OCI-LY7 (cell line): ENCODE measurements around the gene RPS16. TPM values are rescaled to one million over a fixed set of nuclear protein-coding genes. Genes with fewer than 3 reads are reported as not detected.

Source experiments
- BruUV-seq: library from RNA; stranded (reverse); fragments of 400-500 nt; replicated peaks from 2 replicates; lab custom pipeline; 2021; lab: Mats Ljungman, UMichigan
- CTCF ChIA-PET: fragments of 300-600 bp; sonication (Branson Sonifier 250); formaldehyde crosslinking; loops from one replicate; lab custom pipeline; 2022; ENCODE audit warnings: antibody characterized with exemption; ENCODE audit not compliant: unreplicated experiment; lab: Charles Lee
- POLR2A ChIA-PET: fragments of 300-600 bp; sonication (Branson Sonifier 250); formaldehyde crosslinking; loops from one replicate; lab custom pipeline; 2022; ENCODE audit warnings: antibody characterized with exemption; lab: Charles Lee
- DNase-seq: peaks from one replicate; pipeline ENCODE4 v3.0.0-alpha.2; 2015; ENCODE audit warnings: low spot score
- H2AFZ ChIP-seq: fragments of 200-600 bp; sonication (generic), shearing (Covaris generic); 2 replicates; pipeline ENCODE4 v1.6.1; 2014; ENCODE audit warnings: mild to moderate bottlenecking, antibody characterized with exemption, low read length, moderate library complexity
- H3K27ac ChIP-seq: fragments of 200-600 bp; sonication (generic); 2 replicates; pipeline ENCODE4 v1.5.1; 2014; ENCODE audit warnings: mixed run types, low read depth, mild to moderate bottlenecking, moderate library complexity, low read length, inconsistent platforms; ENCODE audit not compliant: poor library complexity, severe bottlenecking
- H3K36me3 ChIP-seq: fragments of 200-600 bp; sonication (generic); 2 replicates; pipeline ENCODE4 v1.6.1; 2014; ENCODE audit warnings: mild to moderate bottlenecking, antibody characterized with exemption, low read length, moderate library complexity, mixed read lengths; ENCODE audit not compliant: insufficient read depth
- H3K4me1 ChIP-seq: fragments of 200-600 bp; sonication (generic); 2 replicates; pipeline ENCODE4 v1.5.1; 2014; ENCODE audit warnings: mild to moderate bottlenecking, low read length; ENCODE audit not compliant: insufficient read depth, poor library complexity, severe bottlenecking
- H3K4me2 ChIP-seq: fragments of 200-600 bp; sonication (generic); 2 replicates; pipeline ENCODE4 v1.6.1; 2014; ENCODE audit warnings: mild to moderate bottlenecking, low read length
- H3K4me3 ChIP-seq: fragments of 200-600 bp; sonication (generic); 2 replicates; pipeline ENCODE4 v1.5.1; 2014; ENCODE audit warnings: mild to moderate bottlenecking, low read depth, low read length; ENCODE audit not compliant: poor library complexity, severe bottlenecking
- H3K79me2 ChIP-seq: fragments of 200-600 bp; sonication (generic); 2 replicates; pipeline ENCODE4 v1.6.1; 2016; ENCODE audit warnings: low read depth, mild to moderate bottlenecking, low read length, moderate library complexity, mixed read lengths; ENCODE audit not compliant: insufficient read depth
- H3K9me2 ChIP-seq: fragments of 200-600 bp; sonication (generic); 2 replicates; pipeline ENCODE4 v1.6.1; 2016; ENCODE audit warnings: mild to moderate bottlenecking, low read length, mixed read lengths; ENCODE audit not compliant: insufficient read depth
- H3K9me3 ChIP-seq: fragments of 200-600 bp; sonication (generic); 2 replicates; pipeline ENCODE4 v1.6.1; 2014; ENCODE audit warnings: mild to moderate bottlenecking, mixed run types, low read length, mixed read lengths
- H4K20me1 ChIP-seq: fragments of 200-600 bp; sonication (generic); 2 replicates; pipeline ENCODE4 v1.6.1; 2014; ENCODE audit warnings: mild to moderate bottlenecking, antibody characterized with exemption, low read length, moderate library complexity, mixed read lengths; ENCODE audit not compliant: insufficient read depth
- EZH2phosphoT487 ChIP-seq: fragments of 200-600 bp; sonication (generic); IDR thresholded peaks from 2 replicates; pipeline ENCODE4 v1.6.1; 2018; ENCODE audit warnings: low read depth, borderline replicate concordance, mild to moderate bottlenecking, mixed run types, antibody characterized with exemption, low read length, moderate library complexity, mixed read lengths
- intact Hi-C: fragments of 100-400 bp; cut with micrococcal nuclease; formaldehyde crosslinking; loops from one replicate; pipeline ENCODE4 v1.10.0; 2022; ENCODE audit not compliant: unreplicated experiment
- microRNA-seq: library from miRNA; unstranded; fragments of <30 nt; microRNA quantifications from one replicate; pipeline ENCODE4 v1.2.0, GENCODE V29; 2022; ENCODE audit warnings: borderline replicate concordance
- small RNA-seq: library from RNA; depleted of rRNA; stranded (forward); fragments of <200 nt; gene quantifications from one replicate; pipeline ENCODE3, GENCODE V24; 2014
- total RNA-seq, 2 experiments: library from RNA; depleted of rRNA in 1 of 2; stranded (reverse); fragments of >200 nt in 1 of 2; shearing (Covaris generic) in 1 of 2; gene quantifications; 2 replicates each; pipeline ENCODE4 v1.2.3, GENCODE V29; 2014 to 2022
- TF ChIP-seq, protein P1 (sequence below): fragments of 200-600 bp; sonication (generic); conservative IDR thresholded peaks from 2 replicates; pipeline ENCODE4 v1.5.1; 2014; ENCODE audit warnings: mild to moderate bottlenecking, antibody characterized with exemption, low read length, moderate library complexity, mixed read lengths

The RPS16 gene
- total RNA-seq, 2 experiments from 2014 or later, result 634 to 3,661 TPM

DNA sequence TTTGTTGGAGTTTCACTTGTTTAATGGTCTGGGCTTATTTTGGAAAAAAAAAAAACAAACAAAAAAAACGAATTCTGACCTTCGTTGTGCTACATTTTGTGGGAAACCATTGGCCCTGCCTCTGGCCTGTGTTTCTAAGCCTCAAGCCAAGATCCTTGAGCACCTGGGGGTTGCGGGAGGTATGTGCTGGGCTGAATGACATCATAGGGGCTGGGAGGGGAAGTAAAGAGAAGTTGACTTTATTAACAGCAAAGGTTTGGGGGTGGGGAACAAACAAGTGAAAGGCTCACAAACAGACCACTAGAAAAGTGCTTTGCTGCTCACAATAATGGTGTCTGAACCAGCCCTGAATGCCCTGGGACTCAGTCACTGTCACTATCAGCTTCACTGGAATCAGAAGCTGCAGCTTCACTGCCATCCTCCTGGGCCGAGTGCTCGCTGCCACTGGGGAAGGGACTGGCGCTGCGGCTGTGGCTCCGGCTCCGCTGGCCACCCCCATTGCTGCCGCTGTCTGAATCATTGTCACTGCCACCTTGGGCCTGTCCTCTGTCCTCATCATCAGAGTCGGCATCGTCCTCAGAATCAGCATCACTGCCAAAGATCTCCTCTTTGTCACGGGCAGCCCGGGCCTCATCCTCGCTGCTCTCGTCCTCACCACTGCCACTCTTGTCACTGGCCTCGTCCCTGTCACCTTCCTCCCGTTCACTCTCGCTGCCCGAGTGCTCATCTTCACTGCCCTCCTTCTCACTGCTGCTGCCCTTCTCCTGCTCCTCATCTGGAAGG is 49.9 kb downstream of the RPS16 start:
- POLR2A ChIA-PET, result no interaction called here

DNA sequence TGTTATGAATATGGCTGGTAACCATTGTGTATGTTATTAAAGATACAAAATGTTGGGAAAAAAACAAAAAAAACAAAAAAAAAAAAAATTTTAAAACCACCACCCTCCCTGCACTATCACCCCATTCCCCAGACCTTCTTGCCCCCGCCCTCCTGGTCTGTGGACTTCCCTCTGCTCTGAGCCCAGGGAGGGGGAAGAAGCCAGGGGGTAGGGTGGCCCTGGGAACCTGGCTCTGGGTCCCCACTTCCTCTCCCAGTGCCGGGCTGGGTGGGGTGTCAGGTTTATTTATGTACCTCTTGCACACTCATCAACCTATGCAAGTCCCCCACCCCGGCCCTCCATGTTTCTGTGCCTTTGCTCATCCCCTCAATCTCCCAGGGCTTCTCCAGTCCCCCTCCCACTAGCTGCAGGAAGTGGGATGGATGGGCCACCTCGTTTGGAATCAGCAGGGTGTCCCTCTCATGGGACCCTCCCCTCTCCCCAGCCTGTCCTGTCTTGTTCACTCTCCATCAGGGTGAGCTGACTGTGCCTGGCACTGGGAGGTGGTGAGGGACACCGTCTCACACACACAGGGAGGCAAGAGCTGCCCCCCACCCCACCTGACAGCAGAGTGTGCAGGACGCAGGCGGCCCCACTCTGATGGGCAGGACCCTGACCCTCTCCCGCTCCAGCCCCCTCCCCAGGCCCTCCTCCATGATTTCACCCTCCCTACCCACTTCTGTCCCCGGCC is 50.7 kb downstream of the RPS16 start:
- intact Hi-C loops, result no loop called here
- Histone ChIP-seq H2AFZ (no peak overlapping the region), H3K4me1 (peaks cover 7% of the 10 kb centered on the region), H4K20me1 (0 out of 2 replicates have a peak, but pooled peaks cover 3% of the 10 kb centered on the region), H3K4me3 (no peak overlapping the region), H3K27ac (no peak overlapping the region), H3K79me2 (peaks cover 4% of the 10 kb centered on the region; the same call in 1 of the 2 replicates), H3K9me3 (no peaks in the 10 kb centered on the region), H3K9me2 (no peaks in the 10 kb centered on the region), H3K4me2 (no peak overlapping the region), H3K36me3 (peaks cover 87% of the 10 kb centered on the region)
- BruUV-seq, result no TSS peak
- no peak for DNase-seq
- ChIA-PET CTCF (no interaction called here), POLR2A (no interaction called here)
- TF ChIP-seq EZH2phosphoT487, result no peak
- TF ChIP-seq, protein P1, sequence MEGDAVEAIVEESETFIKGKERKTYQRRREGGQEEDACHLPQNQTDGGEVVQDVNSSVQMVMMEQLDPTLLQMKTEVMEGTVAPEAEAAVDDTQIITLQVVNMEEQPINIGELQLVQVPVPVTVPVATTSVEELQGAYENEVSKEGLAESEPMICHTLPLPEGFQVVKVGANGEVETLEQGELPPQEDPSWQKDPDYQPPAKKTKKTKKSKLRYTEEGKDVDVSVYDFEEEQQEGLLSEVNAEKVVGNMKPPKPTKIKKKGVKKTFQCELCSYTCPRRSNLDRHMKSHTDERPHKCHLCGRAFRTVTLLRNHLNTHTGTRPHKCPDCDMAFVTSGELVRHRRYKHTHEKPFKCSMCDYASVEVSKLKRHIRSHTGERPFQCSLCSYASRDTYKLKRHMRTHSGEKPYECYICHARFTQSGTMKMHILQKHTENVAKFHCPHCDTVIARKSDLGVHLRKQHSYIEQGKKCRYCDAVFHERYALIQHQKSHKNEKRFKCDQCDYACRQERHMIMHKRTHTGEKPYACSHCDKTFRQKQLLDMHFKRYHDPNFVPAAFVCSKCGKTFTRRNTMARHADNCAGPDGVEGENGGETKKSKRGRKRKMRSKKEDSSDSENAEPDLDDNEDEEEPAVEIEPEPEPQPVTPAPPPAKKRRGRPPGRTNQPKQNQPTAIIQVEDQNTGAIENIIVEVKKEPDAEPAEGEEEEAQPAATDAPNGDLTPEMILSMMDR, result no peak

More for the DNA sequence above, 49.9 kb downstream of the RPS16 start:
- Histone ChIP-seq H3K4me2 (no peak overlapping the region), H3K4me1 (peaks cover 10% of the 10 kb centered on the region), H3K27ac (no peak overlapping the region), H3K4me3 (no peak overlapping the region), H3K79me2 (peaks cover 11% of the 10 kb centered on the region; the same call in 1 of the 2 replicates), H3K36me3 (peaks cover 78% of the 10 kb centered on the region), H3K9me2 (no peaks in the 10 kb centered on the region), H3K9me3 (no peaks in the 10 kb centered on the region), H4K20me1 (0 out of 2 replicates have a peak, but pooled peaks cover 3% of the 10 kb centered on the region), H2AFZ (no peak overlapping the region)
- CTCF ChIA-PET, result no interaction called here
- BruUV-seq, result TSS peak; percentile 86
- TF ChIP-seq EZH2phosphoT487, result no peak
- TF ChIP-seq, protein P1, result no peak
- no peak for DNase-seq
- intact Hi-C loops, result no loop called here

Small RNAs within 50 kb of the gene (microRNA-seq; reads per million reads assigned to microRNA genes)
- gene MIR4530, result not detected

Small RNAs within 50 kb of the gene (small RNA-seq; reads per million reads assigned to genes)
- gene MIR4530, result not detected

Other genes starting within 250 kb of the RPS16 start
- not detected in 2 replicates for gene NCCRP1, start 239.0 kb downstream of the RPS16 start, total RNA-seq (2014; rRNA removed; shearing (Covaris generic))
- gene NCCRP1, start 239.0 kb downstream of the RPS16 start, total RNA-seq (2022), result not detected in 2 replicates
- not detected in 2 replicates for gene SYCN, start 231.7 kb downstream of the RPS16 start, total RNA-seq (2014; rRNA removed; shearing (Covaris generic))
- gene SYCN, start 231.7 kb downstream of the RPS16 start, total RNA-seq (2022), result not detected in 2 replicates
- not detected in 2 replicates for gene IFNL3, start 190.9 kb downstream of the RPS16 start, total RNA-seq (2014; rRNA removed; shearing (Covaris generic))
- not detected in 2 replicates for gene IFNL3, start 190.9 kb downstream of the RPS16 start, total RNA-seq (2022)
- not detected in 2 replicates for gene IFNL4, start 187.1 kb downstream of the RPS16 start, total RNA-seq (2014; rRNA removed; shearing (Covaris generic))
- gene IFNL4, start 187.1 kb downstream of the RPS16 start, total RNA-seq (2022), result not detected in 2 replicates
- not detected in 2 replicates for gene IFNL2, start 167.6 kb downstream of the RPS16 start, total RNA-seq (2014; rRNA removed; shearing (Covaris generic))
- not detected in 2 replicates for gene IFNL2, start 167.6 kb downstream of the RPS16 start, total RNA-seq (2022)
- gene IFNL1, start 139.5 kb downstream of the RPS16 start, total RNA-seq (2014; rRNA removed; shearing (Covaris generic)), result not detected in 2 replicates
- not detected in 2 replicates for gene IFNL1, start 139.5 kb downstream of the RPS16 start, total RNA-seq (2022)
- 1.2 and 2.0 TPM in 2 replicates for gene LRFN1, start 115.1 kb downstream of the RPS16 start, total RNA-seq (2014; rRNA removed; shearing (Covaris generic))
- gene LRFN1, start 115.1 kb downstream of the RPS16 start, total RNA-seq (2022), result 2.8 and 3.6 TPM in 2 replicates
- 135 and 183 TPM in 2 replicates for gene GMFG, start 99.9 kb downstream of the RPS16 start, total RNA-seq (2014; rRNA removed; shearing (Covaris generic))
- 230 and 314 TPM in 2 replicates for gene GMFG, start 99.9 kb downstream of the RPS16 start, total RNA-seq (2022)
- gene SAMD4B, start 93.5 kb downstream of the RPS16 start, total RNA-seq (2014; rRNA removed; shearing (Covaris generic)), result 46.2 and 59.4 TPM in 2 replicates
- gene SAMD4B, start 93.5 kb downstream of the RPS16 start, total RNA-seq (2022), result 60.0 and 68.8 TPM in 2 replicates
- 33.1 and 35.4 TPM in 2 replicates for gene PAF1, start 44.8 kb downstream of the RPS16 start, total RNA-seq (2014; rRNA removed; shearing (Covaris generic))
- 45.9 and 46.8 TPM in 2 replicates for gene PAF1, start 44.8 kb downstream of the RPS16 start, total RNA-seq (2022)
- gene MED29, start 44.6 kb downstream of the RPS16 start, total RNA-seq (2014; rRNA removed; shearing (Covaris generic)), result 15.7 and 28.3 TPM in 2 replicates
- gene MED29, start 44.6 kb downstream of the RPS16 start, total RNA-seq (2022), result 31.2 and 31.3 TPM in 2 replicates
- gene ZFP36, start 29.1 kb downstream of the RPS16 start, total RNA-seq (2014; rRNA removed; shearing (Covaris generic)), result 19.4 and 21.8 TPM in 2 replicates
- gene ZFP36, start 29.1 kb downstream of the RPS16 start, total RNA-seq (2022), result 55.9 and 57.2 TPM in 2 replicates
- gene PLEKHG2, start 23.3 kb downstream of the RPS16 start, total RNA-seq (2014; rRNA removed; shearing (Covaris generic)), result 28.3 and 30.4 TPM in 2 replicates
- gene PLEKHG2, start 23.3 kb downstream of the RPS16 start, total RNA-seq (2022), result 65.9 and 68.2 TPM in 2 replicates
- gene SUPT5H, start 9.6 kb upstream of the RPS16 start, total RNA-seq (2014; rRNA removed; shearing (Covaris generic)), result 70.1 and 74.6 TPM in 2 replicates
- gene SUPT5H, start 9.6 kb upstream of the RPS16 start, total RNA-seq (2022), result 168 and 175 TPM in 2 replicates
- gene TIMM50, start 44.9 kb upstream of the RPS16 start, total RNA-seq (2014; rRNA removed; shearing (Covaris generic)), result 98.1 and 116 TPM in 2 replicates
- 91.1 and 93.2 TPM in 2 replicates for gene TIMM50, start 44.9 kb upstream of the RPS16 start, total RNA-seq (2022)
- gene DLL3, start 63.0 kb upstream of the RPS16 start, total RNA-seq (2014; rRNA removed; shearing (Covaris generic)), result 3.4 and 4.4 TPM in 2 replicates
- gene DLL3, start 63.0 kb upstream of the RPS16 start, total RNA-seq (2022), result 3.2 and 4.4 TPM in 2 replicates
- not detected in 2 replicates for gene SELENOV, start 79.2 kb upstream of the RPS16 start, total RNA-seq (2014; rRNA removed; shearing (Covaris generic))
- not detected in 2 replicates for gene SELENOV, start 79.2 kb upstream of the RPS16 start, total RNA-seq (2022)
- 11.7 and 13.9 TPM in 2 replicates for gene EID2B, start 96.9 kb upstream of the RPS16 start, total RNA-seq (2014; rRNA removed; shearing (Covaris generic))
- gene EID2B, start 96.9 kb upstream of the RPS16 start, total RNA-seq (2022), result 8.7 and 8.8 TPM in 2 replicates
- gene EID2, start 104.2 kb upstream of the RPS16 start, total RNA-seq (2014; rRNA removed; shearing (Covaris generic)), result 19.1 and 22.9 TPM in 2 replicates
- gene EID2, start 104.2 kb upstream of the RPS16 start, total RNA-seq (2022), result 17.3 and 20.7 TPM in 2 replicates
- gene LGALS13, start 166.6 kb upstream of the RPS16 start, total RNA-seq (2014; rRNA removed; shearing (Covaris generic)), result not detected in 2 replicates
- not detected in 2 replicates for gene LGALS13, start 166.6 kb upstream of the RPS16 start, total RNA-seq (2022)
- gene LGALS16, start 220.0 kb upstream of the RPS16 start, total RNA-seq (2014; rRNA removed; shearing (Covaris generic)), result not detected in 2 replicates
- not detected in 2 replicates for gene LGALS16, start 220.0 kb upstream of the RPS16 start, total RNA-seq (2022)